IMR-90 (cell line): Measurements from ENCODE around the gene COX14. TPM values are rescaled to one million over a fixed set of nuclear protein-coding genes. Genes with fewer than 3 reads are reported as not detected.
A peak's percentile ranks its signal among the peaks of the same experiment; 100 is the strongest.

Experiments
- ATAC-seq: fragments of 200-7000 bp; cut with Tn5 transposase; 2 replicates; pipeline ENCODE4 v1.9.1; 2020; ENCODE audit warnings: low read depth, mild to moderate bottlenecking, moderate library complexity
- BruUV-seq: library from RNA; stranded (reverse); fragments of 400-500 nt; replicated peaks from 2 replicates; lab custom pipeline; 2021; lab: Mats Ljungman, UMichigan
- CTCF ChIA-PET: fragments of 300-600 bp; formaldehyde crosslinking; extraction: SDS; loops from one replicate; lab custom pipeline; 2021; ENCODE audit warnings: antibody characterized with exemption; lab: Yijun Ruan, JAX
- POLR2A ChIA-PET: fragments of 300-600 bp; sonication (Branson Sonifier 250); formaldehyde crosslinking; loops from one replicate; lab custom pipeline; 2022; ENCODE audit warnings: antibody characterized with exemption; ENCODE audit not compliant: unreplicated experiment; lab: Charles Lee
- DNase-seq: peaks from one replicate; pipeline ENCODE4 v3.0.0; 2013
- H2AFZ ChIP-seq: replicated peaks from 2 replicates; pipeline ENCODE3; 2013; ENCODE audit warnings: low read length, mild to moderate bottlenecking; ENCODE audit not compliant: poor library complexity
- H2AK5ac ChIP-seq: 2 replicates; pipeline ENCODE4 v1.6.1; 2013; ENCODE audit warnings: low read depth, low read length, inconsistent platforms
- H2AK9ac ChIP-seq: replicated peaks from 2 replicates; pipeline ENCODE3; 2013; ENCODE audit warnings: mild to moderate bottlenecking, low read depth, low read length, moderate library complexity; ENCODE audit not compliant: poor library complexity
- H2BK120ac ChIP-seq: 2 replicates; pipeline ENCODE4 v1.6.1; 2013; ENCODE audit warnings: low read depth, low read length, inconsistent platforms
- H2BK15ac ChIP-seq: 3 replicates; pipeline ENCODE4 v1.6.1; 2013; ENCODE audit warnings: low read depth, low read length, inconsistent platforms
- H2BK20ac ChIP-seq: 2 replicates; pipeline ENCODE4 v1.6.1; 2013; ENCODE audit warnings: low read depth, mild to moderate bottlenecking, inconsistent platforms, low read length, moderate library complexity
- H2BK5ac ChIP-seq: 2 replicates; pipeline ENCODE4 v1.6.1; 2013; ENCODE audit warnings: mild to moderate bottlenecking, low read depth, low read length, inconsistent platforms; ENCODE audit not compliant: poor library complexity, severe bottlenecking
- H3K14ac ChIP-seq: replicated peaks from 2 replicates; pipeline ENCODE4 v1.6.1; 2013; ENCODE audit warnings: low read depth, low read length, inconsistent platforms
- H3K18ac ChIP-seq: 2 replicates; pipeline ENCODE4 v1.6.1; 2013; ENCODE audit warnings: low read depth, low read length, control low read depth
- H3K23ac ChIP-seq: 2 replicates; pipeline ENCODE4 v1.6.1; 2013; ENCODE audit warnings: low read depth, low read length, inconsistent platforms
- H3K27ac ChIP-seq: 2 replicates; pipeline ENCODE4 v1.5.1; 2013; ENCODE audit warnings: mild to moderate bottlenecking, control low read depth, low read length; ENCODE audit not compliant: insufficient read depth
- H3K27me3 ChIP-seq: 2 replicates; pipeline ENCODE4 v1.6.1; 2013; ENCODE audit warnings: low read length; ENCODE audit not compliant: control insufficient read depth, insufficient read depth
- H3K36me3 ChIP-seq: 2 replicates; pipeline ENCODE4 v1.6.1; 2013; ENCODE audit warnings: low read length, mixed read lengths; ENCODE audit not compliant: control insufficient read depth, insufficient read depth
- H3K4ac ChIP-seq: 2 replicates; pipeline ENCODE4 v1.6.1; 2013; ENCODE audit warnings: low read depth, low read length, inconsistent platforms
- H3K4me1 ChIP-seq: 2 replicates; pipeline ENCODE4 v1.6.1; 2013; ENCODE audit warnings: low read length, mixed read lengths; ENCODE audit not compliant: control insufficient read depth, insufficient read depth
- H3K4me2 ChIP-seq: 2 replicates; pipeline ENCODE4 v1.6.1; 2013; ENCODE audit warnings: low read depth, mild to moderate bottlenecking, control low read depth, low read length, moderate library complexity
- H3K4me3 ChIP-seq: 2 replicates; pipeline ENCODE4 v1.5.1; 2013; ENCODE audit warnings: low read depth, mild to moderate bottlenecking, control low read depth, low read length, moderate library complexity; ENCODE audit not compliant: insufficient read depth
- H3K56ac ChIP-seq: 2 replicates; pipeline ENCODE4 v1.6.1; 2013; ENCODE audit warnings: low read length, inconsistent platforms; ENCODE audit not compliant: insufficient read depth; ENCODE audit errors: extremely low read depth
- H3K79me1 ChIP-seq, 2 experiments: 2 replicates each; pipeline ENCODE4 v1.6.1; 2013; ENCODE audit warnings: low read length in 2 of 2, inconsistent platforms in 1 of 2, low read depth in 1 of 2
- H3K9ac ChIP-seq: 2 replicates; pipeline ENCODE4 v1.6.1; 2013; ENCODE audit warnings: low read depth, low read length, control low read depth
- H3K9me1 ChIP-seq: 2 replicates; pipeline ENCODE4 v1.6.1; 2013; ENCODE audit warnings: low read length, inconsistent platforms; ENCODE audit not compliant: insufficient read depth
- H3K9me3 ChIP-seq: 2 replicates; pipeline ENCODE4 v1.6.1; 2013; ENCODE audit warnings: low read length; ENCODE audit not compliant: control insufficient read depth, insufficient read depth
- H4K20me1 ChIP-seq: 2 replicates; pipeline ENCODE4 v1.6.1; 2013; ENCODE audit warnings: low read length, inconsistent platforms; ENCODE audit not compliant: insufficient read depth
- H4K5ac ChIP-seq: 2 replicates; pipeline ENCODE4 v1.6.1; 2013; ENCODE audit warnings: mild to moderate bottlenecking, low read depth, low read length, control low read depth
- H4K8ac ChIP-seq, 2 experiments: 2 replicates each; pipeline ENCODE4 v1.6.1; 2013; ENCODE audit warnings: low read depth in 2 of 2, low read length in 2 of 2, control low read depth in 1 of 2, inconsistent platforms in 1 of 2
- H4K91ac ChIP-seq: 2 replicates; pipeline ENCODE4 v1.6.1; 2013; ENCODE audit warnings: low read depth, low read length, inconsistent platforms; ENCODE audit not compliant: insufficient read depth
- CEBPB ChIP-seq: IDR thresholded peaks from 2 replicates; pipeline ENCODE4 v1.6.1; 2012; ENCODE audit warnings: low read depth, low read length, improper control_type of control experiment
- FOS ChIP-seq: fragments of 150-350 bp; IDR thresholded peaks from 2 replicates; pipeline ENCODE4 v1.6.1; 2016; ENCODE audit warnings: low read depth, low read length
- MXI1 ChIP-seq: IDR thresholded peaks from 2 replicates; pipeline ENCODE4 v1.6.1; 2012; ENCODE audit warnings: low read depth, mild to moderate bottlenecking, low read length, moderate library complexity, borderline replicate concordance
- SMC3 ChIP-seq: fragments of 150-350 bp; IDR thresholded peaks from 2 replicates; pipeline ENCODE4 v1.6.1; 2016; ENCODE audit warnings: low read depth, mild to moderate bottlenecking, antibody characterized with exemption, low read length, moderate library complexity
- USF2 ChIP-seq: fragments of 150-350 bp; IDR thresholded peaks from 2 replicates; pipeline ENCODE4 v1.6.1; 2017; ENCODE audit warnings: mild to moderate bottlenecking, antibody characterized with exemption, low read length, low read depth
- WGBS, 2 experiments: methylation state at CpG; one replicate each; pipeline versions ENCODE4 v1.1.5 to v1.1.7; 2013; ENCODE audit warnings: missing lambda C conversion rate in 2 of 2; ENCODE audit not compliant: insufficient read length in 1 of 2; ENCODE audit errors: extremely low coverage in 2 of 2; 5-methylcytosine and 5-hydroxymethylcytosine counted together
- dilution Hi-C: fragments of 300-500 bp; cut with HindIII; formaldehyde crosslinking; loops from one replicate; pipeline ENCODE4 v1.14.3; 2018; ENCODE audit warnings: low sequenced_read_pairs; ENCODE audit not compliant: unreplicated experiment
- in situ Hi-C: fragments of 300-500 bp; cut with MboI; formaldehyde crosslinking; loops from 3 replicates; pipeline ENCODE4 v1.14.3; 2019; ENCODE audit warnings: low sequenced_read_pairs, inconsistent platforms, mixed read lengths
- intact Hi-C: fragments of 100-400 bp; cut with micrococcal nuclease; formaldehyde crosslinking; loops from 2 replicates; pipeline ENCODE4 v1.10.0; 2022
- polyA plus RNA-seq, 3 experiments: library from polyadenylated mRNA; depleted of rRNA; stranded (reverse); fragments of >200 nt; gene quantifications; 2 replicates each; pipeline ENCODE4 v1.2.3, GENCODE V29; 2012; ENCODE audit warnings: low replicate concordance in 1 of 3
- total RNA-seq: library from RNA; depleted of rRNA; stranded (reverse); fragments of >200 nt; gene quantifications from 2 replicates; pipeline ENCODE4 v1.2.3, GENCODE V29; 2012

Gene COX14
- total and polyA plus RNA-seq, 2 of the 4 experiments (the other 2 are of a cell fraction): 30.8 to 81.8 TPM

- TF ChIP-seq USF2: no peak
- no peak for TF ChIP-seq MXI1
- no peak for TF ChIP-seq SMC3
- TF ChIP-seq CEBPB: no peak
- no peak for TF ChIP-seq FOS
- Histone ChIP-seq H3K9ac (no peak overlapping the region), H4K91ac (no peak overlapping the region), H4K8ac (no peak overlapping the region), H4K20me1 (0 out of 2 replicates have a peak, but pooled peaks cover 3% of the 10 kb centered on the region), H3K4me2 (no peak overlapping the region), H3K4ac (no peak overlapping the region), H2BK15ac (no peak overlapping the region), H2BK20ac (no peak overlapping the region), H3K4me3 (no peak overlapping the region), H3K56ac (no peak overlapping the region), H2BK120ac (no peak overlapping the region), H3K18ac (no peak overlapping the region), H3K9me1 (no peaks in the 10 kb centered on the region), H4K5ac (no peak overlapping the region), H3K36me3 (peaks cover 12% of the 10 kb centered on the region), H3K23ac (no peak overlapping the region), H2AK9ac (no peak overlapping the region), H3K27ac (no peak overlapping the region), H3K27me3 (peaks cover 4% of the 10 kb centered on the region; the same call in 1 of the 2 replicates), H3K79me1 (peaks cover 0 to 3% of the 10 kb centered on the region in 2 experiments; a peak in 1 of 4 replicates), H2AFZ (no peak overlapping the region), H3K4me1 (no peaks in the 10 kb centered on the region), H3K14ac (no peak overlapping the region), H2BK5ac (no peak overlapping the region), H3K9me3 (no peaks in the 10 kb centered on the region), H2AK5ac (0 out of 2 replicates have a peak overlapping the region, but pooled peaks have one; percentile 38)
- BruUV-seq: no TSS peak
- ATAC-seq (no peak), DNase-seq (no peak)
- CTCF ChIA-PET: interaction anchor here (1.0 kb wide), 1 partner anchor 17 kb away, joined by 3 read pairs; no protein-coding TSS in a partner anchor
- dilution Hi-C loops (no loop called here), intact Hi-C loops (no loop called here), in situ Hi-C loops (no loop called here)
- 83% methylated on average over 3 of the region's 14 CpGs; no CpG with 5 or more reads in 1 of the 2 experiments for WGBS, 2 experiments
- POLR2A ChIA-PET: no interaction called here
These were observed 7.3 kb upstream of the COX14 start for GRCh38 chr12:50104417-50105366.
